WERI-Rb-1 (cell line): Measurements from ENCODE around the gene SLC39A2.
"Not testable (repeated sequence)": the region's sequence is repeated elsewhere in the genome, so short reads cannot be mapped to it uniquely, and the experiment has no call there.

ENCODE experiments used
- DNase-seq: peaks from one replicate; pipeline ENCODE4 v3.0.0-alpha.2; 2020
- H3K27ac ChIP-seq: fragments of 250-450 bp; sonication (Bioruptor Pico); 2 replicates; pipeline ENCODE4 v1.5.1; 2020; ENCODE audit warnings: mild to moderate bottlenecking, moderate library complexity
- H3K27me3 ChIP-seq: fragments of 250-450 bp; sonication (Bioruptor Pico); 2 replicates; pipeline ENCODE4 v1.5.1; 2021; ENCODE audit warnings: mild to moderate bottlenecking, low read depth, moderate library complexity; ENCODE audit not compliant: insufficient read depth, severe bottlenecking
- H3K36me3 ChIP-seq: fragments of 250-450 bp; sonication (Bioruptor Pico); 2 replicates; pipeline ENCODE4 v1.5.1; 2020; ENCODE audit warnings: mild to moderate bottlenecking, moderate library complexity
- H3K4me3 ChIP-seq: 2 replicates; pipeline ENCODE4 v1.5.1; 2011; ENCODE audit warnings: low read depth, mild to moderate bottlenecking, control low read depth, low read length
- H3K9me3 ChIP-seq: fragments of 250-450 bp; sonication (Bioruptor Pico); 2 replicates; pipeline ENCODE4 v1.5.1; 2021; ENCODE audit warnings: mild to moderate bottlenecking, moderate library complexity; ENCODE audit not compliant: severe bottlenecking
- CTCF ChIP-seq: IDR thresholded peaks from 2 replicates; pipeline ENCODE4 v1.5.1; 2011; ENCODE audit warnings: low read depth, mild to moderate bottlenecking, control low read depth, inconsistent platforms, low read length

Gene SLC39A2

GRCh38 chr14:21040370-21040925 is 41.4 kb downstream of the SLC39A2 start:
- Histone ChIP-seq H3K27me3 (no peaks in the 10 kb centered on the region), H3K27ac (no peak overlapping the region; the same call in 1 of the 2 replicates), H3K36me3 (no peaks in the 10 kb centered on the region), H3K4me3 (no peak overlapping the region), H3K9me3 (no peaks in the 10 kb centered on the region)
- DNase-seq, result no peak
- TF ChIP-seq CTCF, result no peak

- not testable (repeated sequence) for H3K36me3 ChIP-seq, H3K9me3 ChIP-seq
Measured at GRCh38 chr14:21040941-21041340, 41.8 kb downstream of the SLC39A2 start.

GRCh38 chr14:21041676-21042433 is 42.8 kb downstream of the SLC39A2 start, which contains the start of gene RNASE7:
Gene RNASE7 (plus strand): TSS chr14:21042362. CDS start chr14:21042993, 631 bp downstream.
- no peak for TF ChIP-seq CTCF
- no peak for DNase-seq
- no peaks in the 10 kb centered on the region for H3K36me3 ChIP-seq
- no peak within 1 kb of the TSS for H3K4me3 ChIP-seq
- H3K9me3 ChIP-seq, result no peaks in the 10 kb centered on the region
- no peaks in the 10 kb centered on the region for H3K27me3 ChIP-seq
- no peak within 1 kb of the TSS for H3K27ac ChIP-seq

More at GRCh38 chr14:21040941-21041340, 41.8 kb downstream of the SLC39A2 start:
- not testable (repeated sequence) for DNase-seq, H3K27ac ChIP-seq, H3K27me3 ChIP-seq, H3K4me3 ChIP-seq

GRCh38 chr14:21042918-21043317 is 43.8 kb downstream of the SLC39A2 start:
- TF ChIP-seq CTCF, result no peak
- DNase-seq, result no peak
- H3K36me3 ChIP-seq, result no peaks in the 10 kb centered on the region
- no peaks in the 10 kb centered on the region for H3K27me3 ChIP-seq
- H3K4me3 ChIP-seq, result no peak overlapping the region
- no peaks in the 10 kb centered on the region for H3K9me3 ChIP-seq
- no peak overlapping the region for H3K27ac ChIP-seq

GRCh38 chr14:21043387-21043973 is 44.4 kb downstream of the SLC39A2 start:
- TF ChIP-seq CTCF, result no peak
- H3K9me3 ChIP-seq, result no peaks in the 10 kb centered on the region
- DNase-seq, result no peak
- H3K27ac ChIP-seq, result no peak overlapping the region
- no peak overlapping the region for H3K4me3 ChIP-seq
- no peaks in the 10 kb centered on the region for H3K36me3 ChIP-seq
- no peaks in the 10 kb centered on the region for H3K27me3 ChIP-seq

- peak; percentile 56 for DNase-seq
- Histone ChIP-seq H3K27ac (no peak overlapping the region), H3K4me3 (no peak overlapping the region), H3K9me3 (no peaks in the 10 kb centered on the region), H3K36me3 (no peaks in the 10 kb centered on the region), H3K27me3 (no peaks in the 10 kb centered on the region)
- TF ChIP-seq CTCF, result no peak
Measured at GRCh38 chr14:21043974-21044618, 45.0 kb downstream of the SLC39A2 start.
